Fibroblast of villous mesenchyme (primary cell): Measurements from ENCODE around the gene ABL2. TPM values are rescaled to one million over a fixed set of nuclear protein-coding genes. Genes with fewer than 3 reads are reported as not detected.

Source experiments
- DNase-seq: peaks from one replicate; pipeline ENCODE4 v3.0.0-alpha.2; 2010; ENCODE audit warnings: low read depth
- H3K4me3 ChIP-seq: 2 replicates; pipeline ENCODE4 v1.5.1; 2011; ENCODE audit warnings: low read depth, mild to moderate bottlenecking, low read length
- CTCF ChIP-seq: IDR thresholded peaks from 2 replicates; pipeline ENCODE4 v1.5.1; 2012; ENCODE audit warnings: low read depth, mild to moderate bottlenecking, low read length; ENCODE audit not compliant: insufficient read depth
- total RNA-seq: library from RNA; depleted of rRNA; stranded (reverse); fragments of >200 nt; gene quantifications from 2 replicates; pipeline ENCODE4 v1.2.3, GENCODE V29; 2012

The ABL2 gene
- total RNA-seq, 1 donor, result 66.9 TPM

- DNase-seq, result peak; percentile 31
- no peak for TF ChIP-seq CTCF
- no peak overlapping the region for H3K4me3 ChIP-seq
Measured at GRCh38 chr1:179095377-179095776, 134.1 kb downstream of the ABL2 start.

- no peak for DNase-seq
- H3K4me3 ChIP-seq, result no peak overlapping the region
- no peak for TF ChIP-seq CTCF
Measured at GRCh38 chr1:179094818-179095217, 134.7 kb downstream of the ABL2 start.

- no peak overlapping the region for H3K4me3 ChIP-seq
- DNase-seq, result no peak
- no peak for TF ChIP-seq CTCF
Measured at GRCh38 chr1:179092896-179093461, 136.5 kb downstream of the ABL2 start.

- no peak for TF ChIP-seq CTCF
- peak; percentile 86 for DNase-seq
- H3K4me3 ChIP-seq, result no peak overlapping the region
Measured at GRCh38 chr1:179091691-179092165, 137.7 kb downstream of the ABL2 start.

- DNase-seq, result no peak
- H3K4me3 ChIP-seq, result no peak overlapping the region
- no peak for TF ChIP-seq CTCF
Measured at GRCh38 chr1:179090923-179091322, 138.6 kb downstream of the ABL2 start.

- no peak overlapping the region for H3K4me3 ChIP-seq
- TF ChIP-seq CTCF, result peak; percentile 8
- no peak for DNase-seq
Measured at GRCh38 chr1:179090522-179090921, 139.0 kb downstream of the ABL2 start.
